Cardiac muscle cell (in vitro differentiated cells and primary cell): Measurements from ENCODE around the gene ANGPTL7. TPM values are rescaled to one million over a fixed set of nuclear protein-coding genes. Genes with fewer than 3 reads are reported as not detected.

Source experiments
- DNase-seq, 2 donors: peaks; one replicate each; pipeline versions ENCODE4 v3.0.0 to v3.0.0-alpha.2; 2010 to 2017; ENCODE audit warnings: low read depth in 1 of 2, low spot score in 1 of 2
- H3K27ac ChIP-seq: fragments of 200-600 bp; sonication (generic); 2 replicates; pipeline ENCODE4 v1.5.1; 2016
- H3K27me3 ChIP-seq: fragments of 200-600 bp; sonication (generic); 2 replicates; pipeline ENCODE4 v1.6.0; 2016; ENCODE audit warnings: control low read depth
- H3K36me3 ChIP-seq: fragments of 200-600 bp; sonication (generic); 2 replicates; pipeline ENCODE4 v1.5.1; 2016; ENCODE audit warnings: control low read depth
- H3K4me1 ChIP-seq: fragments of 200-600 bp; sonication (generic); 2 replicates; pipeline ENCODE4 v1.8.1; 2017; ENCODE audit warnings: low read depth, mild to moderate bottlenecking, mixed run types
- H3K4me3 ChIP-seq: fragments of 200-600 bp; sonication (generic); 2 replicates; pipeline ENCODE4 v1.5.1; 2016; ENCODE audit warnings: mild to moderate bottlenecking
- H3K9me3 ChIP-seq: fragments of 200-600 bp; sonication (generic); 2 replicates; pipeline ENCODE4 v1.5.1; 2017; ENCODE audit warnings: low read depth, mild to moderate bottlenecking, control low read depth
- CTCF ChIP-seq: IDR thresholded peaks from 2 replicates; pipeline ENCODE4 v1.5.1; 2012; ENCODE audit warnings: low read depth, mild to moderate bottlenecking, low read length
- polyA plus RNA-seq: library from polyadenylated mRNA; unstranded; fragments of >200 nt; fragmentation: Nextera tagmentation; extraction: Ambion mirVana; gene quantifications from 2 replicates; pipeline ENCODE4 v1.2.1, GENCODE V29; 2016
- total RNA-seq: library from RNA; depleted of rRNA; stranded (reverse); fragments of >200 nt; gene quantifications from 2 replicates; pipeline ENCODE4 v1.2.3, GENCODE V29; 2016

ANGPTL7 gene
- total and polyA plus RNA-seq, 2 experiments from 2014 or later: not detected

GRCh38 chr1:11145741-11146140 lies 43.4 kb upstream of the ANGPTL7 start:
- H3K4me1 ChIP-seq: no peaks in the 10 kb centered on the region
- no peak overlapping the region for H3K27ac ChIP-seq
- no peaks in the 10 kb centered on the region for H3K27me3 ChIP-seq
- H3K4me3 ChIP-seq: no peak overlapping the region
- no peak for DNase-seq
- peaks cover 22% of the 10 kb centered on the region for H3K36me3 ChIP-seq
- H3K9me3 ChIP-seq: no peaks in the 10 kb centered on the region
- TF ChIP-seq CTCF: no peak

- TF ChIP-seq CTCF: no peak
- DNase-seq: no peak
- Histone ChIP-seq H3K36me3 (peaks cover 22% of the 10 kb centered on the region), H3K9me3 (no peaks in the 10 kb centered on the region), H3K4me3 (no peak overlapping the region), H3K27me3 (no peaks in the 10 kb centered on the region), H3K4me1 (no peaks in the 10 kb centered on the region), H3K27ac (no peak overlapping the region)
Observed at GRCh38 chr1:11147197-11147770, 41.9 kb upstream of the ANGPTL7 start.

DNA sequence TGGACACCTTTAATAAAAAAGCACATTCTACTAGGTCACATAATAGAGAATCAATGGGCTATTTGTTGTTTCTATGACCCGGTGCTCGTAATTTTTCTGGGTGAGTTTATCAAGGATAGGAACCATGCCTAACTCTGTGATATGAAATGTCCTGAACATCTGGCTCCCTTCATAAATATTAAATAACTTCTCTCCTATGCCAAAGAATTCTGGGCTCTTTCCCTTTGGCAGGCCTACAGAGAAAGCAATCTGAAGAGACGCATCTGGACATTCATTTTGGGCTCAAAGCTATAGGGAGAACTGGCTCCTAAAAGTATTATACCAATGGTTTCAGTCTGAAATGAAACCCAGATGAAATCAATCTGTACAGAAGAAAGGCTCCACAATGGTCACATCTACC lies 38.8 kb upstream of the ANGPTL7 start:
- no peak overlapping the region for H3K4me3 ChIP-seq
- H3K27ac ChIP-seq: no peak overlapping the region
- H3K36me3 ChIP-seq: peaks cover 25% of the 10 kb centered on the region
- TF ChIP-seq CTCF: no peak
- H3K27me3 ChIP-seq: no peaks in the 10 kb centered on the region
- DNase-seq: peak in 1 of 2 donors; percentile 39
- H3K4me1 ChIP-seq: no peaks in the 10 kb centered on the region
- no peaks in the 10 kb centered on the region for H3K9me3 ChIP-seq

DNA sequence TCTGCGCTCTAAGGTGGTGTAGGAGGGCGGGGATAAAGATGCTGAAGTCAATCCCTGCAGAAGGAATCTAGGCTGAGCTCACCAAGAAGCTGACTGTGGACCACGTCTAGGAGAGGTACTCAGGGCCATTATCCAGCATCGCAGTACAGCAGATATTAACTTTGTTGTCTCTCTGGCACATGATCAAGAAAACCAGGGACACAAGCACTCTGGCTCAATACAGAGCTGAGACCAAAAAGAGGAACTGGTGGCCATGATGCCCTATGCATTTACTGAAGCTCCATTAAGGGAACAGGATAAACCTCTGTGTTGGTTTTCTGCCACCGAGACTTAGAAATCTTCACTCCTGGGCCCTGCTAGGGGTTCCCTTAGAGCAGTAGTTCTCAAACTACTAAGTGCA lies 38.0 kb upstream of the ANGPTL7 start:
- no peaks in the 10 kb centered on the region for H3K27me3 ChIP-seq
- peaks cover 23% of the 10 kb centered on the region for H3K36me3 ChIP-seq
- H3K4me1 ChIP-seq: no peaks in the 10 kb centered on the region
- H3K27ac ChIP-seq: no peak overlapping the region
- H3K4me3 ChIP-seq: no peak overlapping the region
- TF ChIP-seq CTCF: no peak
- DNase-seq: no peak
- H3K9me3 ChIP-seq: no peaks in the 10 kb centered on the region

GRCh38 chr1:11151826-11152612 lies 37.1 kb upstream of the ANGPTL7 start:
- H3K4me3 ChIP-seq: no peak overlapping the region
- H3K36me3 ChIP-seq: peaks cover 22% of the 10 kb centered on the region
- H3K27me3 ChIP-seq: no peaks in the 10 kb centered on the region
- DNase-seq: peak in 1 of 2 donors; percentile 32
- H3K9me3 ChIP-seq: no peaks in the 10 kb centered on the region
- no peaks in the 10 kb centered on the region for H3K4me1 ChIP-seq
- H3K27ac ChIP-seq: no peak overlapping the region
- no peak for TF ChIP-seq CTCF
